DOHH2 (cell line): ENCODE data around the gene HSPB3.

Source experiments
- EZH2phosphoT487 ChIP-seq: fragments of 200-600 bp; sonication (generic); IDR thresholded peaks from 2 replicates; pipeline ENCODE4 v1.6.1; 2017; ENCODE audit warnings: borderline replicate concordance, mild to moderate bottlenecking, antibody characterized with exemption, low read length, moderate library complexity, mixed read lengths
- TF ChIP-seq, protein P1 (sequence below): fragments of 200-600 bp; sonication (generic); IDR thresholded peaks from one replicate; pipeline ENCODE4 v1.5.1; 2014; ENCODE audit warnings: antibody characterized with exemption, mild to moderate bottlenecking, low read depth, low read length; ENCODE audit not compliant: poor library complexity, severe bottlenecking

GRCh38 chr5:54458221-54458620 lies 2.7 kb downstream of the HSPB3 start:
- TF ChIP-seq, protein P1, sequence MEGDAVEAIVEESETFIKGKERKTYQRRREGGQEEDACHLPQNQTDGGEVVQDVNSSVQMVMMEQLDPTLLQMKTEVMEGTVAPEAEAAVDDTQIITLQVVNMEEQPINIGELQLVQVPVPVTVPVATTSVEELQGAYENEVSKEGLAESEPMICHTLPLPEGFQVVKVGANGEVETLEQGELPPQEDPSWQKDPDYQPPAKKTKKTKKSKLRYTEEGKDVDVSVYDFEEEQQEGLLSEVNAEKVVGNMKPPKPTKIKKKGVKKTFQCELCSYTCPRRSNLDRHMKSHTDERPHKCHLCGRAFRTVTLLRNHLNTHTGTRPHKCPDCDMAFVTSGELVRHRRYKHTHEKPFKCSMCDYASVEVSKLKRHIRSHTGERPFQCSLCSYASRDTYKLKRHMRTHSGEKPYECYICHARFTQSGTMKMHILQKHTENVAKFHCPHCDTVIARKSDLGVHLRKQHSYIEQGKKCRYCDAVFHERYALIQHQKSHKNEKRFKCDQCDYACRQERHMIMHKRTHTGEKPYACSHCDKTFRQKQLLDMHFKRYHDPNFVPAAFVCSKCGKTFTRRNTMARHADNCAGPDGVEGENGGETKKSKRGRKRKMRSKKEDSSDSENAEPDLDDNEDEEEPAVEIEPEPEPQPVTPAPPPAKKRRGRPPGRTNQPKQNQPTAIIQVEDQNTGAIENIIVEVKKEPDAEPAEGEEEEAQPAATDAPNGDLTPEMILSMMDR: no peak
- no peak for TF ChIP-seq EZH2phosphoT487
